Suprapubic skin (tissue), 4 donors: ENCODE results near the gene LMAN1. TPM values are rescaled to one million over a fixed set of nuclear protein-coding genes. Genes with fewer than 3 reads are reported as not detected.

Source experiments
- DNase-seq, 2 donors: peaks; one replicate each; pipeline ENCODE4 v3.0.0-alpha.2; 2019; ENCODE audit warnings: low spot score in 2 of 2
- H3K27ac ChIP-seq: fragments of 200-600 bp; sonication (generic); one replicate; pipeline ENCODE4 v1.5.1; 2019
- H3K27me3 ChIP-seq: fragments of 200-600 bp; sonication (generic); one replicate; pipeline ENCODE4 v1.5.1; 2019
- H3K36me3 ChIP-seq: fragments of 200-600 bp; sonication (generic); one replicate; pipeline ENCODE4 v1.5.1; 2019
- H3K4me1 ChIP-seq: fragments of 200-600 bp; sonication (generic); one replicate; pipeline ENCODE4 v1.5.1; 2019
- H3K4me3 ChIP-seq: fragments of 200-600 bp; sonication (generic); one replicate; pipeline ENCODE4 v1.5.1; 2019; ENCODE audit warnings: mild to moderate bottlenecking
- H3K9me3 ChIP-seq: fragments of 200-600 bp; sonication (generic); one replicate; pipeline ENCODE4 v1.5.1; 2019
- EP300 ChIP-seq: sonication (generic); formaldehyde crosslinking; IDR thresholded peaks from one replicate; pipeline ENCODE4 v1.6.1; 2017; ENCODE audit warnings: antibody characterized with exemption
- POLR2A ChIP-seq, 2 donors: fragments of 450-650 bp; IDR thresholded peaks; one replicate each; pipeline ENCODE4 v1.6.1; 2017; ENCODE audit warnings: antibody characterized with exemption in 2 of 2, mild to moderate bottlenecking in 2 of 2, moderate library complexity in 2 of 2
- POLR2AphosphoS5 ChIP-seq, 3 donors: sonication (generic); formaldehyde crosslinking; IDR thresholded peaks; one replicate each; pipeline ENCODE4 v1.6.1; 2017; ENCODE audit warnings: antibody characterized with exemption in 3 of 3
- WGBS: methylation state at CpG from one replicate; pipeline ENCODE4 v1.1.5; 2018; 5-methylcytosine and 5-hydroxymethylcytosine counted together
- total RNA-seq, 4 donors: library from RNA; depleted of rRNA; stranded (reverse); fragments of >200 nt; gene quantifications; one replicate each; pipeline ENCODE4 v1.1.0, GENCODE V29; 2016
- TF ChIP-seq, protein P1 (sequence below), 2 donors: fragments of 200-600 bp in 1 of 2; fragments of 450-650 bp in 1 of 2; sonication (generic) in 1 of 2; IDR thresholded peaks; one replicate each; pipeline ENCODE4 v1.5.1; 2016 to 2019; ENCODE audit warnings: antibody characterized with exemption in 2 of 2, mild to moderate bottlenecking in 1 of 2, moderate library complexity in 1 of 2

Gene LMAN1
- total RNA-seq, 4 donors from 2014 or later = 39.8 to 61.2 (median 47.6) TPM

DNA sequence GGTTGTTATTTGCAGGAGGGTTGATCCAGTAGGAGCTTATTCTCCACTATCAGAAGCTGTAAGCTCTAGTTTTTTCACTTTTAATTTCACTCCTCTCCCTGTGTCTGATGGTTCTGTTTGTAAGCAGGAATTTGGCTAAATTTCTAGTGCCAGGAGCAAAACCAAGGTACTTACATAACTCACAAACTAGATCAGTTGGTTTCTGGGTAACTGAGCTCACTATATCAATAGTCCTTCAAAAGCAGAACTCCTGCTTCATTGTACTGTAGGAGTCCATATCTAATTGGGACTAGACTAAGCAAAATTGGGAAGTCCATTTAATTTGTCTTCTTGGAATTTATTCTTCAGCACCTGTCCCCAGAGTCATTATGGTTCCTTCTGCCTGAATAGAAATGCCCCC lies 65.7 kb downstream of the LMAN1 start:
- H3K27ac ChIP-seq = no peak overlapping the region
- peaks cover 22% of the 10 kb centered on the region for H3K27me3 ChIP-seq
- no peaks in the 10 kb centered on the region for H3K9me3 ChIP-seq
- DNase-seq = no peak
- H3K36me3 ChIP-seq = no peaks in the 10 kb centered on the region
- no peaks in the 10 kb centered on the region for H3K4me1 ChIP-seq
- H3K4me3 ChIP-seq = no peak overlapping the region
- TF ChIP-seq EP300 (no peak), POLR2AphosphoS5 (IDR thresholded peaks at IDR 0.05) (no peak), POLR2A (IDR thresholded peaks at IDR 0.05) (no peak)
- TF ChIP-seq, protein P1, sequence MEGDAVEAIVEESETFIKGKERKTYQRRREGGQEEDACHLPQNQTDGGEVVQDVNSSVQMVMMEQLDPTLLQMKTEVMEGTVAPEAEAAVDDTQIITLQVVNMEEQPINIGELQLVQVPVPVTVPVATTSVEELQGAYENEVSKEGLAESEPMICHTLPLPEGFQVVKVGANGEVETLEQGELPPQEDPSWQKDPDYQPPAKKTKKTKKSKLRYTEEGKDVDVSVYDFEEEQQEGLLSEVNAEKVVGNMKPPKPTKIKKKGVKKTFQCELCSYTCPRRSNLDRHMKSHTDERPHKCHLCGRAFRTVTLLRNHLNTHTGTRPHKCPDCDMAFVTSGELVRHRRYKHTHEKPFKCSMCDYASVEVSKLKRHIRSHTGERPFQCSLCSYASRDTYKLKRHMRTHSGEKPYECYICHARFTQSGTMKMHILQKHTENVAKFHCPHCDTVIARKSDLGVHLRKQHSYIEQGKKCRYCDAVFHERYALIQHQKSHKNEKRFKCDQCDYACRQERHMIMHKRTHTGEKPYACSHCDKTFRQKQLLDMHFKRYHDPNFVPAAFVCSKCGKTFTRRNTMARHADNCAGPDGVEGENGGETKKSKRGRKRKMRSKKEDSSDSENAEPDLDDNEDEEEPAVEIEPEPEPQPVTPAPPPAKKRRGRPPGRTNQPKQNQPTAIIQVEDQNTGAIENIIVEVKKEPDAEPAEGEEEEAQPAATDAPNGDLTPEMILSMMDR (IDR thresholded peaks at IDR 0.05) = no peak

DNA sequence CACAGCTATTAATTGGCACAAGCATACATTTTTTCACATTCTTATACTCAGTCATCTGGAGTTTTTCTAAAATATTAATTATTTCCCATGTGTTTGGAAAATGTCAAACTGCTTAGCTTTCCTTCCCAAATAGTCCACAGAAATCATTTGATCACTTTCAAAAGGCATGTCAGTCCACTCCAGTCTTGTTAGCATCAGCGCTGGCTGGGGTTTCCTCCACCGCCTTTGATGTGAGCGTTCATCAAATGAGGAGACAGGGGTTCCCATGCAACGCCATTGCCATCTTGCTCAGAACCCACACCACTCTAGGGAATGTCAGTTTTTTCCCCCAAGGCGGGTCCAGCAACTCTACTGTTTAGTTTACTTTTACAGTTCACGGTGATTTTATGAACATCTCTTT lies 72.7 kb downstream of the LMAN1 start:
- no peaks in the 10 kb centered on the region for H3K36me3 ChIP-seq
- H3K4me1 ChIP-seq = no peaks in the 10 kb centered on the region
- H3K9me3 ChIP-seq = no peaks in the 10 kb centered on the region
- no peak for DNase-seq
- peaks cover 24% of the 10 kb centered on the region for H3K27me3 ChIP-seq
- TF ChIP-seq, protein P1 (IDR thresholded peaks at IDR 0.05) = no peak
- H3K4me3 ChIP-seq = no peak overlapping the region
- no peak overlapping the region for H3K27ac ChIP-seq
- WGBS = 36% methylated on average over 6 of the region's 6 CpGs

DNA sequence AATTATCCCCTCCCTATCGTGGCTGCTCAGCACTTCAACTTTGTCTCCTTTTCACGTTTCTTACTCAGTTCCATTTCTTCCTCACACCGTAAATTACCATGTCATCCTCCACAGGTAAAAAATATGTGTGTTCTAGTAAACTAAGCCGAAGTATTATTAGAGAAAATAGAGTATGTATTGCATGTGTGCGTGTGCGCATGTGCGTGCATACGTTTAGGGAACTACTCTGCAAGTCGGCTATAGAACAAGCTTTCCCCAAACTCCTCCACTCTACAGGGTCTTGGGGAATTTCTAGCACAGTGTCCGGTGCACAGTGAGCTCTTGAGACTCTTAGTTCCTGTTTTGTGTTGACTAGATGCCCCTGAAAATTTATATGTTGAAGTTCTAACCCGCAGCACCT lies 76.7 kb downstream of the LMAN1 start:
- DNase-seq = no peak
- H3K36me3 ChIP-seq = no peaks in the 10 kb centered on the region
- peaks cover 44% of the 10 kb centered on the region for H3K27me3 ChIP-seq
- no peak for TF ChIP-seq POLR2A (IDR thresholded peaks at IDR 0.05)
- TF ChIP-seq EP300 = no peak
- TF ChIP-seq, protein P1 (IDR thresholded peaks at IDR 0.05) = no peak
- no peak for TF ChIP-seq POLR2AphosphoS5 (IDR thresholded peaks at IDR 0.05)
- no peak overlapping the region for H3K27ac ChIP-seq
- no peak overlapping the region for H3K4me3 ChIP-seq
- WGBS = 83% methylated on average over 11 of the region's 11 CpGs
- no peaks in the 10 kb centered on the region for H3K4me1 ChIP-seq
- H3K9me3 ChIP-seq = no peaks in the 10 kb centered on the region

DNA sequence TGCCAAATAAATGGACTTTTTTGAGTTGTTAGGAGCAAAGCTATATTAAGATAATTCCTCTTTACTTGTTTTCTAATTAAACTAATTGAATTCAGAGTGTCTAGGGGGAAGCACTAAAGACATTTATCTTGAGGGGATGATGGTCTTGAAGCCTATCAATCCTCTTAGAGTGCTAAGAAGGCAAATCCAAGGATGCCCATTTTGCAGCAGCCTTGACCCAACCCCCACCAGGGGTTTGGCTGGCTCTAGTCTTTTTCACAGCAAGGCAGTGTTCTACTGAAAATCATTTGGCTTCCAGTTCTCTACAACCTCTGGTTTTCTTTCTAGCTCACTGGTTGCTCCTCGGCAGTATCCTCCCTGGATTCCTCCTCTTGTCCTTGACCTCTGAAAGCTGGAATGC lies 79.3 kb downstream of the LMAN1 start:
- no peak for DNase-seq
- no peaks in the 10 kb centered on the region for H3K4me1 ChIP-seq
- TF ChIP-seq, protein P1 (IDR thresholded peaks at IDR 0.05) = no peak
- TF ChIP-seq EP300 (no peak), POLR2A (IDR thresholded peaks at IDR 0.05) (no peak), POLR2AphosphoS5 (IDR thresholded peaks at IDR 0.05) (no peak)
- no peaks in the 10 kb centered on the region for H3K9me3 ChIP-seq
- no peak overlapping the region for H3K4me3 ChIP-seq
- no peaks in the 10 kb centered on the region for H3K36me3 ChIP-seq
- 72% methylated on average over 1 of the region's 1 CpG for WGBS
- no peak overlapping the region for H3K27ac ChIP-seq
- peaks cover 70% of the 10 kb centered on the region for H3K27me3 ChIP-seq

DNA sequence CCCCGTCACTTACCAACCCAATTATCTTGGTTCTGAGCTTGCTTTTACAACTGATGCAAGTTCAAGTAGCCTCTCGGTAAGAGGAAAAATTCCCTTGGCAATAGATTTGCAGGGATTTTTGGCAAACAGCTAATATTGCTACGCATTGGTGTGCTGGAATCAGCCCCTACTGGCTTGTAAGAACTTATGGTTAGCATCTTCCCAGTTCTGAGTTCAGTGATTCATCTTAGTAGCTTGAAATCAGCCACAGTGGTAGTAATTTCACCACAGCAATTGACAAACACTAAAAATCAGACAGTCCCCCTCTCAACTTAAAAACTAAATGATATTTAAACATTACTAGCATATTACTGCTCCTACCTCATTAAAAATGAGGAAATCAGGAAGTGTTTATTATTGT lies 79.9 kb downstream of the LMAN1 start:
- 63% methylated on average over 3 of the region's 3 CpGs for WGBS
- DNase-seq = no peak
- H3K9me3 ChIP-seq = no peaks in the 10 kb centered on the region
- no peak overlapping the region for H3K27ac ChIP-seq
- H3K4me1 ChIP-seq = no peaks in the 10 kb centered on the region
- H3K27me3 ChIP-seq = peaks cover 75% of the 10 kb centered on the region
- H3K4me3 ChIP-seq = no peak overlapping the region
- TF ChIP-seq EP300 (no peak), POLR2AphosphoS5 (IDR thresholded peaks at IDR 0.05) (no peak), POLR2A (IDR thresholded peaks at IDR 0.05) (no peak)
- TF ChIP-seq, protein P1 (IDR thresholded peaks at IDR 0.05) = no peak
- H3K36me3 ChIP-seq = no peaks in the 10 kb centered on the region
